ENCODE measurements around the gene EIF2S2. TPM values are rescaled to one million over a fixed set of nuclear protein-coding genes. Genes with fewer than 3 reads are reported as not detected.

EIF2S2 gene
- total and polyA plus RNA-seq, 2 experiments from 2014 or later: 124 to 194 TPM

- H3K27me3 ChIP-seq (ENCODE audit: insufficient read depth): no peaks in the 10 kb centered on the region
- peaks cover 97% of the 10 kb centered on the region for H3K36me3 Mint-ChIP-seq (ENCODE audit: low read depth)
- H3K4me1 ChIP-seq (ENCODE audit: insufficient read depth): no peaks in the 10 kb centered on the region
- H3K79me2 ChIP-seq (replicated peaks; ENCODE audit: insufficient read depth): peaks cover 79% of the 10 kb centered on the region
- peaks cover 98% of the 10 kb centered on the region for H3K36me3 ChIP-seq (ENCODE audit: insufficient read depth)
- no peak overlapping the region for H3K27ac Mint-ChIP-seq
- no peaks in the 10 kb centered on the region for H3K4me1 Mint-ChIP-seq
- H2AFZ ChIP-seq: no peak overlapping the region
- no peaks in the 10 kb centered on the region for H3K27me3 Mint-ChIP-seq (ENCODE audit: insufficient read depth, low read depth, poor library complexity)
- H3K4me3 Mint-ChIP-seq: no peak overlapping the region
- TF ChIP-seq JUNB (IDR thresholded peaks at IDR 0.05; ENCODE audit: unreplicated experiment): no peak
- no peak for TF ChIP-seq POLR2AphosphoS5 (IDR thresholded peaks at IDR 0.05; ENCODE audit: low read depth)
- TF ChIP-seq ETS1 (IDR thresholded peaks at IDR 0.05): no peak
- no peak for TF ChIP-seq NANOG (IDR thresholded peaks at IDR 0.05; ENCODE audit: borderline replicate concordance)
- TF ChIP-seq CTCF (conservative IDR thresholded peaks at IDR 0.05; ENCODE audit: low read depth in 2 of 2): no peak
- no peak for TF ChIP-seq EZH2 (IDR thresholded peaks at IDR 0.05; ENCODE audit: low read depth, unreplicated experiment)
- TF ChIP-seq ZNF331 (CRISPR knock-in tag; IDR thresholded peaks at IDR 0.05; ENCODE audit: low read depth): no peak
- no peak for TF ChIP-seq EZH2phosphoT487 (IDR thresholded peaks at IDR 0.05; ENCODE audit: unreplicated experiment)
- TF ChIP-seq REST (IDR thresholded peaks at IDR 0.05; ENCODE audit: unreplicated experiment): no peak
- TF ChIP-seq CREB1 (CRISPR knock-in tag; IDR thresholded peaks at IDR 0.05; ENCODE audit: low read depth): no peak
- no peak for TF ChIP-seq STAT1 (IDR thresholded peaks at IDR 0.05; ENCODE audit: unreplicated experiment)
- no peak for TF ChIP-seq ZNF114 (CRISPR knock-in tag; IDR thresholded peaks at IDR 0.05)
- no peak for TF ChIP-seq ZNF462 (CRISPR knock-in tag; IDR thresholded peaks at IDR 0.05)
- H3K27ac ChIP-seq (ENCODE audit: low read depth): no peak overlapping the region
- H4K20me1 ChIP-seq (replicated peaks; ENCODE audit: insufficient read depth): peaks cover 92% of the 10 kb centered on the region
- no peaks in the 10 kb centered on the region for H3K9me2 ChIP-seq (ENCODE audit: insufficient read depth)
- no peak for ATAC-seq
- H3K4me2 ChIP-seq: no peak overlapping the region
- H3K9me3 Mint-ChIP-seq: no peaks in the 10 kb centered on the region
- H3K4me3 ChIP-seq: no peak overlapping the region
- DNase-seq (ENCODE audit: low spot score): no peak
- peaks cover 2% of the 10 kb centered on the region; the same call in 1 of the 2 replicates for H3F3A ChIP-seq (replicated peaks; ENCODE audit: low read depth)
These were observed 13.5 kb downstream of the EIF2S2 start for GRCh38 chr20:34098570-34098969.
